Subcutaneous adipose tissue (tissue), 4 donors: ENCODE measurements around the gene SLC6A20. TPM values are rescaled to one million over a fixed set of nuclear protein-coding genes. Genes with fewer than 3 reads are reported as not detected.

Experiments used
- total RNA-seq, 4 donors: library from RNA; depleted of rRNA; stranded (reverse); fragments of >200 nt; gene quantifications; one replicate each; pipeline ENCODE4 v1.1.0, GENCODE V29; 2016
- TF ChIP-seq, protein P1 (sequence below): fragments of 450-650 bp; IDR thresholded peaks from one replicate; pipeline ENCODE4 v1.5.1; 2016; ENCODE audit warnings: low read depth, mild to moderate bottlenecking, control low read depth, antibody characterized with exemption, moderate library complexity

SLC6A20 gene
- total RNA-seq, 4 donors from 2014 or later: 0.22 TPM; not detected in 3

DNA sequence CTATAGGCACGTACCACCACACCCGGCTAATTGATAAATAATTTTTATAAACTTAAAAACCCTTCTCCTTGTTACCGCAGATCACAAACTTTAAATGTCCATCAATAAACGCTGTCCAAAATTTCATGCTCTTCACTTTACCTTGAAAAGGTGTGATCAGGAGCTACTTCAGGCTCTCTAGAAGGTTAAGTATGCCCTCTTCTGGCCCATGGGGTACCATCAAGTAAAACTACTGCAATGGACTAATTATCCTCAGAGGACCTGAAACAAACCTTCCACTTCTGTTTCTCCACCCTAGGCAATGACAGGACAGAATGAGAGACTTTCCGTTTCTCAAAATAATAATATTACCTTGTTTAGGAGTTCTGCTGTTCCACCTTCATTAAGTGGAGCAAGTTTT is 36.4 kb upstream of the SLC6A20 start:
- TF ChIP-seq, protein P1, sequence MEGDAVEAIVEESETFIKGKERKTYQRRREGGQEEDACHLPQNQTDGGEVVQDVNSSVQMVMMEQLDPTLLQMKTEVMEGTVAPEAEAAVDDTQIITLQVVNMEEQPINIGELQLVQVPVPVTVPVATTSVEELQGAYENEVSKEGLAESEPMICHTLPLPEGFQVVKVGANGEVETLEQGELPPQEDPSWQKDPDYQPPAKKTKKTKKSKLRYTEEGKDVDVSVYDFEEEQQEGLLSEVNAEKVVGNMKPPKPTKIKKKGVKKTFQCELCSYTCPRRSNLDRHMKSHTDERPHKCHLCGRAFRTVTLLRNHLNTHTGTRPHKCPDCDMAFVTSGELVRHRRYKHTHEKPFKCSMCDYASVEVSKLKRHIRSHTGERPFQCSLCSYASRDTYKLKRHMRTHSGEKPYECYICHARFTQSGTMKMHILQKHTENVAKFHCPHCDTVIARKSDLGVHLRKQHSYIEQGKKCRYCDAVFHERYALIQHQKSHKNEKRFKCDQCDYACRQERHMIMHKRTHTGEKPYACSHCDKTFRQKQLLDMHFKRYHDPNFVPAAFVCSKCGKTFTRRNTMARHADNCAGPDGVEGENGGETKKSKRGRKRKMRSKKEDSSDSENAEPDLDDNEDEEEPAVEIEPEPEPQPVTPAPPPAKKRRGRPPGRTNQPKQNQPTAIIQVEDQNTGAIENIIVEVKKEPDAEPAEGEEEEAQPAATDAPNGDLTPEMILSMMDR: no peak

DNA sequence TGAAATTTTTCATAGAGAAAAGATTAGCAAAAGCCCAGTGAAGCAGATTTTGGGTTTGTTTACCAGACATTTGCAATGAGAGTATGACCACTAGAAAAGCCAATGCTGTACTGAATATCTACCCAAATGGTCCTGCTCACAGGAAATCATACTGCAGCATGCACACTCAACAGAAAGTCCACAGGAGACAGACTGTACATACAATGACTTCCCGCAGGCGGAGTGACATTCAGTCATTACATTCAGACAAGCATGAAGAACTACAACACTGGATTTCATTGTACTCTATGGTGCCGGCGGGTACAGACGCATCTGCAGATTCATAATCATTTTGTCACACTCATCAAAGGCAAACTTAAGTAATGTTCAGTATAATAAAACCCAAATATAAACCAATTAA is 33.8 kb upstream of the SLC6A20 start:
- TF ChIP-seq, protein P1: no peak

DNA sequence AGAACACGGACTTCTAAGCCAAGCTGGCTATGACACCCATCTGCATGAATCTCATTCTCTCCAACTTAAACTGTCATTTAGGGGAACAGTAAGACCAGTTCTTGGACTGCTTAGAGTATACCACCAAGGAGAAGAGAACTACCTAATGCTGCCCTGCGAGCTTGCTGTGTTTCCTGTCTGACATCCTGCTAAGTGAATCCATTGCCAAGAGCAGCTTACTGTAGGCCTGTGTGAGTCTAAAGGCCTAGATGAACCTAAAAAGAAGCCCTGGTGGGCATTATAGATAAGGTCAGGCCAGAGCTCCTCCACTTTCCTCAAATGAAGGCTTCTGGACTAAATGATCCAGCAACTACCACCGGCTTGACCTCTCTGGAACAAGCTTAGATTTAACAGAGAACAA is 30.6 kb upstream of the SLC6A20 start:
- TF ChIP-seq, protein P1: no peak

DNA sequence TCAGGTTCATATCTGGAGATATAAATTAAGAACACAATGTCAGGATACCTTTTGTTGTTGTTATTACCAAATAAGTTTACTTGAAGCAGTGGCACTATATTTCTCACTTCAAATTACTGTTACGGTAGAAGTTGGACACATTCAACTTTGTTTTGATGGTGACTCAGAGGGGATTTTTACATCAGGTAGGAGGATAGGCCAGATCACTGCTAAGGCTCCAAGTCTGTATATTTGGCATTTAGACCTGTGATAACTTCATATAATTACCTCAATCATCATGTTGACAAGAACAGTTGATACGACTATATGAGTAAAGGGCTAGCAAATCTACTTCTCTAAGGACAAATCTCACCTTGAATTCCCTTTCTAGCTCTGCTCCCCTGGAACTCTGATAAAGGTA is 30.0 kb upstream of the SLC6A20 start:
- TF ChIP-seq, protein P1: no peak

DNA sequence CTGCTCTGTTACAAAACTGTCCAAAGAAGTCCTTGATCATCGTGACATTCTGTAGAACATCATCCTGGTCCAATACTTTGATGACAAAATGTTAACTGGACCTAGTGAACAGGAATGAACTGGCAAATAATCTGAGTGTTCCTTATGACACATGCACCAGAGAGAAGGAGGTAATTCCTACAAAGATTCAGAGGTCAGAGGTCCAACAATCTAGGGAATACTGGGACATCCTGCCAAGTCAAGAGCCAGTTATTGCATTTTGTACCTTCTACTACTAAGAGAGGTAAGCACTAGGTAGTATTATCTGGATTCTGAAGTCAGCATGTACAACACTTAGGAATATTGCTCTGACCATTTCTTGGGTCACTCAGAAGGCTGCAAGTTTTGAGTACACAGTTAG is 24.8 kb upstream of the SLC6A20 start:
- TF ChIP-seq, protein P1: no peak

DNA sequence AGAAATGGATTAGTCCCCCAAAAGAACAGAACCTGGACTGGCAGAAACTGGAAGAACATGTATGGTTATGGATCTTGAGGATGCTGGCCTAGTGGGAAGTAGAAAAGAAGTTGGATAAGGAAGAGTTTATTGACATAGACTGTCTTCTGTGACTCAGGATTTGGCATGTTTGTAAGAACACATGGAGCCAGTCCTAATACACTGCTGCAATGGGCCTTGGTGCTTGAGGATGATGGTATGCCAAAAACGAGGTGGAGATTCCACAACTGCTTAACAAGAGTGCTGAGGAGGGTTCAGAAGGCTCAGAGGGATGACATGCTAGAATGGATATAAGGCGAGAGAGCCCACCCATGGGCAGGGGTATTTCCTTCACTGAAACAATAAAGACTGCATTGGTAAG is 23.2 kb upstream of the SLC6A20 start:
- TF ChIP-seq, protein P1: no peak

DNA sequence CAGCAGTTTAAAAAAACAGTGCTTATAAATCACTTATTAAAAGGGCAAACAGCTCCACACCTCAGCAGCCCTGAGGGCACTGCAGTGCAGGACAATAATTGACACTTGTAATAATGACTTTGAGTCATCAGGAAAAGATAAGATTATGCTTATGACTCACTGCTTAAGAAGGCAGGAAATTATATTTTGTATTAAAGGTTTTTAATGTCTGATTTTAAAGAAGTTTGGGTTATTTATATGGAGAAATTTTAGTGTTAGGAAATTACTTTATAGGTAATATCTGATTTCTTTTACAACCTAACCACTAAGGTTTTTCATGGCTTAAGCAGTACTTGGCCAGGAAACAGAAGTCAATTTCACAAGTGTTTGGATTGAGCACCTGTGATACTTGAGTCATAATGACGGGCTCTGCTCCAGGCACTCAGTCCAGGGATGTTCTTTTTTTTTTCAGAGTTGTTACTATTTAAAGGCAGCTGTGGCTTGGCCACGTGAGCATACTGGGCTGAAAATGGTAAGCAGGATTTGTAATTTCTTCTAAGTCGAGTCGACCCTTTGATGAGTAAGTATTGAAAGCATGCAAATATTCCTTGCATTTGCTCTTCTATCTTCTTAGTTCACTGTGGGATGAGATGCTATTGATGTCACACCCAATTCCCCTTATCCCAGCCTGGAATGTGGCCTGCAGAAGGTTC is 21.6 kb upstream of the SLC6A20 start:
- TF ChIP-seq, protein P1: no peak
